ENCODE measurements around the gene ZSWIM5. TPM values are rescaled to one million over a fixed set of nuclear protein-coding genes. Genes with fewer than 3 reads are reported as not detected.

ZSWIM5 gene
- total RNA-seq, 1 donor from 2014 or later = 2.7 TPM

DNA sequence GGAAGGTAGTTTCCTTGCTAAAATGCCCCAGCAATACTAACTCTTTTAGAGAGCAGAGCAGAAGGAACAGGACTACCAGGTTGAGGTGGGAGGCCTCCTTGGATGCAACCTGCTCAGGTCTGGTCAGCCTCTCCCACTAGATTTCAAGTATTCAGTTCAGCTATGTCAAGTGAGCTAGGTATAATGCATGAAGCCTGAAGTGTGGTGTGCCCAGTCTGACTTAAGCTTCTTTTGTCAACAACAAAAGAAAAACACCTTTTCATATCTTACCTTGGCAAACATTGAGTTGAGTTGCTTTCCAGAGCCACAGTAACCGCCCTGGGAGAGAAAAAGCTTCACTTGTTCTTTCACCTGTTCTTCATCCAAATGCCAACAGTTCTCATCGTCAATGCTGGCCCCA lies 146.6 kb downstream of the ZSWIM5 start:
- no peaks in the 10 kb centered on the region for H3K9me3 ChIP-seq
- H3K27ac ChIP-seq = no peak overlapping the region
- no peak overlapping the region for H3K4me3 ChIP-seq
- TF ChIP-seq POLR2AphosphoS5 (IDR thresholded peaks at IDR 0.05; ENCODE audit: insufficient read depth in 1 of 2, low read depth in 1 of 2) (no peak), POLR2A (IDR thresholded peaks at IDR 0.05) (no peak)
- TF ChIP-seq, protein P1, sequence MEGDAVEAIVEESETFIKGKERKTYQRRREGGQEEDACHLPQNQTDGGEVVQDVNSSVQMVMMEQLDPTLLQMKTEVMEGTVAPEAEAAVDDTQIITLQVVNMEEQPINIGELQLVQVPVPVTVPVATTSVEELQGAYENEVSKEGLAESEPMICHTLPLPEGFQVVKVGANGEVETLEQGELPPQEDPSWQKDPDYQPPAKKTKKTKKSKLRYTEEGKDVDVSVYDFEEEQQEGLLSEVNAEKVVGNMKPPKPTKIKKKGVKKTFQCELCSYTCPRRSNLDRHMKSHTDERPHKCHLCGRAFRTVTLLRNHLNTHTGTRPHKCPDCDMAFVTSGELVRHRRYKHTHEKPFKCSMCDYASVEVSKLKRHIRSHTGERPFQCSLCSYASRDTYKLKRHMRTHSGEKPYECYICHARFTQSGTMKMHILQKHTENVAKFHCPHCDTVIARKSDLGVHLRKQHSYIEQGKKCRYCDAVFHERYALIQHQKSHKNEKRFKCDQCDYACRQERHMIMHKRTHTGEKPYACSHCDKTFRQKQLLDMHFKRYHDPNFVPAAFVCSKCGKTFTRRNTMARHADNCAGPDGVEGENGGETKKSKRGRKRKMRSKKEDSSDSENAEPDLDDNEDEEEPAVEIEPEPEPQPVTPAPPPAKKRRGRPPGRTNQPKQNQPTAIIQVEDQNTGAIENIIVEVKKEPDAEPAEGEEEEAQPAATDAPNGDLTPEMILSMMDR (IDR thresholded peaks at IDR 0.05) = no peak
- peaks cover 0 to 5% of the 10 kb centered on the region in 2 donors for H3K36me3 ChIP-seq
- no peaks in the 10 kb centered on the region for H3K27me3 ChIP-seq
- DNase-seq (ENCODE audit: extremely low spot score in 2 of 2) = no peak
- no peaks in the 10 kb centered on the region for H3K4me1 ChIP-seq
- intact Hi-C loops (cut with DNase I) = no loop called here

DNA sequence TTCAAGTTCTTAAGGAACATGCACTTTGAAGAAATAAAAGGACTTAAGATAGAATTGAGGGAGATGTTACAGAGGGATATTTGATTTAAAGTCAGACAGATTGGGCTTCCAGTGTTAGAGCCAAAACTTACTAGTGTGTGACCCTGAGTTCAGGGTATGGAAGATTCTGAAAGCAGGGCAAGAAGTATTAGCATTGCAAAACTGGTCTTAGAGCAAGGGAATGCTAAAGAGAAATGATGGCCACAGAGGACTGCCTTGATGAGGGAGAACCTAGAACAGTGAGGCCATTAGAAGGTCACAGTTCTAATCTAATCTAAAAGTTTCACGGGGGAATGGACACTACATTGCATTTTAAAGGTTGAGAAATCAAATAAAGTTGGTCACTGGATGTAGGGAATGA lies 148.9 kb downstream of the ZSWIM5 start:
- TF ChIP-seq, protein P1 (IDR thresholded peaks at IDR 0.05) = no peak
- TF ChIP-seq POLR2AphosphoS5 (IDR thresholded peaks at IDR 0.05; ENCODE audit: insufficient read depth in 1 of 2, low read depth in 1 of 2) (no peak), POLR2A (IDR thresholded peaks at IDR 0.05) (no peak)
- intact Hi-C loops (cut with DNase I) = no loop called here
- H3K27me3 ChIP-seq = no peaks in the 10 kb centered on the region
- H3K27ac ChIP-seq = no peak overlapping the region
- H3K9me3 ChIP-seq = no peaks in the 10 kb centered on the region
- peaks cover 0 to 5% of the 10 kb centered on the region in 2 donors for H3K36me3 ChIP-seq
- DNase-seq (ENCODE audit: extremely low spot score in 2 of 2) = no peak
- no peak overlapping the region for H3K4me3 ChIP-seq
- no peaks in the 10 kb centered on the region for H3K4me1 ChIP-seq

DNA sequence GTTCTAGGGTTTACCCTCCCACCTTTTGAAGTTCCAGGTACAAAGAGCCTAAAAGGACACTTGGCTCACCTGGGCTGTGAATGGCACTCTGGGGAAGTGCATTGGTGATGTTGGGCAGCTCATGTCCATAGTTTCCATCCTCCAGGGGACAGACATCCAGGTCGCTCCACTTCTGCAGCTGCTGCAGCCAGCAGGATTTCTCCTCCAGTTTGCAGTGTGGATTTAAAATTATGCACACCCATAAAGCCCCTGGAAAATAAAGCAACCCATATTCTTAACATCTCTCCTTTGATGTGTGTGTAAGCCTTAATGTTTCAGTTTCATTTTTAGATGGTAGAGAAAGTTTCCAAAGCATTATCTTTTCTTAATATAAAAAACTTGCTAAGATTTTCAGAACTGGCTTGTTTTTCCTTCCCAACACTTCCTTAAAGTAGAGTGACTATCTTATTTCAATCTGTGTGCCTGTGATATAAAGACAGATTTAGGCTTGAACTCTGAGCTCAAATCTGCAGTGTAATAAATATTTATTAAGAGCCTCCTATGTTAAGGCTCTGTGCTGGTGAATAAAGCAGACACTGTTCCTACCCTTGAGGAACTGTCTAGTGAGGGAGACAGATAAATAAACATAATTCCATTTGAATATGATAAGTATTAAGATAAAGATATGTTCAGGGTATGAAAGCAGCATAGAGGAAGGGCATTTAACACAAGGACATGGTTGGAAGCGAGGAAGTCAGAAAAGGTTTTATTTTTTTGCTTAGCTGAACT lies 155.2 kb downstream of the ZSWIM5 start:
- Histone ChIP-seq H3K27me3 (no peaks in the 10 kb centered on the region), H3K9me3 (no peaks in the 10 kb centered on the region), H3K4me3 (no peak overlapping the region), H3K36me3 (no peaks in the 10 kb centered on the region), H3K27ac (no peak overlapping the region), H3K4me1 (no peaks in the 10 kb centered on the region)
- TF ChIP-seq POLR2AphosphoS5 (IDR thresholded peaks at IDR 0.05; ENCODE audit: insufficient read depth in 1 of 2, low read depth in 1 of 2) (no peak), POLR2A (IDR thresholded peaks at IDR 0.05) (no peak)
- TF ChIP-seq, protein P1 (IDR thresholded peaks at IDR 0.05) = no peak
- DNase-seq (ENCODE audit: extremely low spot score in 2 of 2) = no peak
- intact Hi-C loops (cut with DNase I) = no loop called here

DNA sequence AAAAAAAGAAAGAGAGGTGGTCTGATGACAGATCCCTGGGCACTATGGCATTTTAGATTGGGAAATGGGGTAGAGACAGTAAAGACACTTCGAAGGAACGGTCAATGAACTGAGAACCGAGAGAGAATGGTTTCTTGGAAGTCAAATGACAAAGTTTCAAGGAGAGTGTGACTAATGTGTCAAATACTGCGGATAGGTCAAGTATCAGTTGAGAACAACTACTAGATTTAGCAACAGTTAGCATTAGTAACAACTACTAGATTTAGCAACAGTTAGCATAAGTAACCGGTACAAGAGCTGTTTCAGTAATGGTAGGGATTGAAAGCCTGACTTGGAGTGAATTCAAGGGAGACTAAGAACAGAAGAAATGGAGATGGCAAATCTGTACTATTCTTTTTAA lies 159.4 kb downstream of the ZSWIM5 start:
- Histone ChIP-seq H3K27ac (no peak overlapping the region), H3K27me3 (no peaks in the 10 kb centered on the region), H3K9me3 (no peaks in the 10 kb centered on the region), H3K4me3 (no peak overlapping the region), H3K36me3 (peaks cover 0 to 8% of the 10 kb centered on the region in 2 donors), H3K4me1 (no peaks in the 10 kb centered on the region)
- TF ChIP-seq POLR2AphosphoS5 (IDR thresholded peaks at IDR 0.05; ENCODE audit: insufficient read depth in 1 of 2, low read depth in 1 of 2) = no peak
- TF ChIP-seq POLR2A (IDR thresholded peaks at IDR 0.05) = no peak
- TF ChIP-seq, protein P1 (IDR thresholded peaks at IDR 0.05) = no peak
- intact Hi-C loops (cut with DNase I) = no loop called here
- no peak for DNase-seq (ENCODE audit: extremely low spot score in 2 of 2)

DNA sequence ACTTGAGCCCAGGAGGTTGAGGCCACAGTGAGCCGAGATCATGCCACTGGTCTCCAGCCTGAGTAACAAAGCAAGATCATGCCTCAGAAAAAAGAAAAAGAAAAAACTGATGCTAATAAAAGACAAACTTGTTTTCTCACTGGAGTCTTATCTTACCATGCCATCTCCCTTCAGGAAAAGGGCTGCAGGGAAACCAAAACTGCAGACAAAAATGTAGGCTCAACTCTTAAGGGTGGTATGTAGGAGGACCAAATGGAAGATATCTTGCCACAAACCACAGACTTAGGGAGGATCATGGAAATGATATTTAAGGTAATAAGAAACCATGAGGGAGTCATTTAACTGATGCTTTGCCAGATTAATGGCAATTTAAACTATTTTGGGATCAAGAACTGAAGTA lies 161.5 kb downstream of the ZSWIM5 start:
- intact Hi-C loops (cut with DNase I) = no loop called here
- H3K4me3 ChIP-seq = no peak overlapping the region
- no peak for DNase-seq (ENCODE audit: extremely low spot score in 2 of 2)
- no peaks in the 10 kb centered on the region for H3K4me1 ChIP-seq
- no peaks in the 10 kb centered on the region for H3K9me3 ChIP-seq
- no peak for TF ChIP-seq POLR2A (IDR thresholded peaks at IDR 0.05)
- TF ChIP-seq, protein P1 (IDR thresholded peaks at IDR 0.05) = no peak
- no peak for TF ChIP-seq POLR2AphosphoS5 (IDR thresholded peaks at IDR 0.05; ENCODE audit: insufficient read depth in 1 of 2, low read depth in 1 of 2)
- H3K27ac ChIP-seq = no peak overlapping the region
- peaks cover 0 to 8% of the 10 kb centered on the region in 2 donors for H3K36me3 ChIP-seq
- H3K27me3 ChIP-seq = no peaks in the 10 kb centered on the region
